Left ventricle myocardium inferior (tissue), 1 donor: ENCODE measurements around the gene MGMT. TPM values are rescaled to one million over a fixed set of nuclear protein-coding genes. Genes with fewer than 3 reads are reported as not detected.

Experiments used
- DNase-seq: peaks from one replicate; pipeline ENCODE4 v3.0.0-alpha.2; 2020
- H3K27ac ChIP-seq: fragments of 200-600 bp; replicated peaks from 2 replicates; pipeline ENCODE4 v1.8.0; 2021
- H3K27me3 ChIP-seq: fragments of 200-600 bp; 2 replicates; pipeline ENCODE4 v1.8.0; 2021; ENCODE audit warnings: low read depth
- H3K36me3 ChIP-seq: fragments of 200-600 bp; 2 replicates; pipeline ENCODE4 v1.8.0; 2021
- H3K4me1 ChIP-seq: fragments of 200-600 bp; 2 replicates; pipeline ENCODE4 v1.8.0; 2021
- H3K4me3 ChIP-seq: fragments of 200-600 bp; 2 replicates; pipeline ENCODE4 v1.8.0; 2021; ENCODE audit warnings: mild to moderate bottlenecking, moderate library complexity
- H3K9me3 ChIP-seq: fragments of 200-600 bp; replicated peaks from 2 replicates; pipeline ENCODE4 v1.8.0; 2021
- intact Hi-C: fragments of 100-400 bp; cut with micrococcal nuclease; formaldehyde crosslinking; loops from one replicate; pipeline ENCODE4 v1.11.0; 2022
- total RNA-seq: library from RNA; stranded (reverse); fragmentation: NEBNext Ultra II Directional; extraction: Animal tissue kit (Norgen Biotek cat#: 25700); gene quantifications from one replicate; pipeline ENCODE4 v1.2.1, GENCODE V29; 2021
- TF ChIP-seq, protein P1 (sequence below): fragments of 200-600 bp; IDR thresholded peaks from 2 replicates; pipeline ENCODE4 v1.8.0; 2021; ENCODE audit warnings: antibody characterized with exemption, mild to moderate bottlenecking, borderline replicate concordance
- donor health status: DM: no; HTN: yes; CAD: no; lungs with severe emphysema.

MGMT gene
- total RNA-seq, 1 donor from 2014 or later: 15.4 TPM

DNA sequence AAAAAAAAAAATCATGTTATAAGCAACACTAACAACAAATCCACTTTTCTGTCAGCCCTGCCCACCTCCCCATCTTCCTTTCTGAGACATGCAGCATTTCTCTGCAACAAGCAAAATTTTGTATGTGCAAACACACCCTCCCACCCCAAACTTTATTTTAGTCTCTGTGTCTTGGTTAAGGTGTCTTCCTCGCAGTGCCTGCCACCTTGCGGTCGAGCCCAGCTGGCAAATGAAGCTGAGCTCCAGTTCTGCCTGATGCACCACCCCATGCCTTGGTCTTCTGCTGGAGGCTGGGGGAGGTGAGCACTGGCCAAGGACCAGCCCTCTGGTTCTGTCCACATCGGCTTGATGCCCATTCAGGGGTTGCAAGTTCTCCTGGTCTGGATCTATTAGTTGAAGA, 206.3 kb downstream of the MGMT start:
- no peaks in the 10 kb centered on the region for H3K36me3 ChIP-seq
- H3K27me3 ChIP-seq: no peaks in the 10 kb centered on the region
- H3K4me1 ChIP-seq: no peaks in the 10 kb centered on the region
- no peak for DNase-seq
- H3K4me3 ChIP-seq: no peak overlapping the region
- no peak overlapping the region for H3K27ac ChIP-seq
- intact Hi-C loops: no loop called here
- TF ChIP-seq, protein P1, sequence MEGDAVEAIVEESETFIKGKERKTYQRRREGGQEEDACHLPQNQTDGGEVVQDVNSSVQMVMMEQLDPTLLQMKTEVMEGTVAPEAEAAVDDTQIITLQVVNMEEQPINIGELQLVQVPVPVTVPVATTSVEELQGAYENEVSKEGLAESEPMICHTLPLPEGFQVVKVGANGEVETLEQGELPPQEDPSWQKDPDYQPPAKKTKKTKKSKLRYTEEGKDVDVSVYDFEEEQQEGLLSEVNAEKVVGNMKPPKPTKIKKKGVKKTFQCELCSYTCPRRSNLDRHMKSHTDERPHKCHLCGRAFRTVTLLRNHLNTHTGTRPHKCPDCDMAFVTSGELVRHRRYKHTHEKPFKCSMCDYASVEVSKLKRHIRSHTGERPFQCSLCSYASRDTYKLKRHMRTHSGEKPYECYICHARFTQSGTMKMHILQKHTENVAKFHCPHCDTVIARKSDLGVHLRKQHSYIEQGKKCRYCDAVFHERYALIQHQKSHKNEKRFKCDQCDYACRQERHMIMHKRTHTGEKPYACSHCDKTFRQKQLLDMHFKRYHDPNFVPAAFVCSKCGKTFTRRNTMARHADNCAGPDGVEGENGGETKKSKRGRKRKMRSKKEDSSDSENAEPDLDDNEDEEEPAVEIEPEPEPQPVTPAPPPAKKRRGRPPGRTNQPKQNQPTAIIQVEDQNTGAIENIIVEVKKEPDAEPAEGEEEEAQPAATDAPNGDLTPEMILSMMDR: no peak
- peaks cover 17% of the 10 kb centered on the region for H3K9me3 ChIP-seq

DNA sequence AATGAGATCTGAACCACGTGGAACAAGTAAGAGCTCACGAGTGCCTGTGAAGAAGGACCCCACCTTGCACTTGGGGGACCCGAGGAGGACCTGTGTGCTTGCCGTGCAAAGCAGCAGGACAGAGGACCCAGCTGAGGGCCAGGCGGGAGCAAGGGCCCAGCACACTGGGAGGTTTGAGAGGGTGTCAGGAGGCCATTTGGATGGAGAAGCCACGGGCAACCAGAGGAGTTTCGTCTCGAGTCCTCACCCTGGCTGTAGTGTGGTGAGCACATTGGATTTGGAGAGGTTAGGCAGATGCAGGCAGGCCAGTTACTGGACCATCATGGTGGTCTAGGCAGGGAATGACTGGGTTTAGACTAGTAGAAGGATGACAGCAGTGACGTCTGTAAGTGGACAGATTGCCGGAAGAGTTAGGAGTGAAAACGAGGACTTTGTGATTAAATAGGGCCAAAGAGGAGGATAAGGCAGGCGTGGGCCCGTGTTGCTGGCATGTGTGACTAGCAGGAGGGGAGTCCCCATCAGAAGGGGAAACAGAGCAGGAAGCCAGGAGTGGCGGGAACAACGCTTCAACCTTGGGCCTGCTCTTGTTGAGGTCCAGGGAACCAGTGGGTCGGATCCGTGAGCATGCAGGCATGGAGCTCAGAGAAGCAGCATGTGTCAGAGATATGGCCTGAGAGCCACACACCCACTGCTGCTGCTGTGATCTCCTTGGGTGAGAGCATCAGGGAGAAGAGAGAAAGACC, 208.2 kb downstream of the MGMT start:
- no peak for DNase-seq
- Histone ChIP-seq H3K27ac (no peak overlapping the region), H3K36me3 (no peaks in the 10 kb centered on the region), H3K4me3 (no peak overlapping the region), H3K27me3 (no peaks in the 10 kb centered on the region), H3K9me3 (peaks cover 9% of the 10 kb centered on the region), H3K4me1 (no peaks in the 10 kb centered on the region)
- TF ChIP-seq, protein P1: no peak
- intact Hi-C loops: no loop called here

DNA sequence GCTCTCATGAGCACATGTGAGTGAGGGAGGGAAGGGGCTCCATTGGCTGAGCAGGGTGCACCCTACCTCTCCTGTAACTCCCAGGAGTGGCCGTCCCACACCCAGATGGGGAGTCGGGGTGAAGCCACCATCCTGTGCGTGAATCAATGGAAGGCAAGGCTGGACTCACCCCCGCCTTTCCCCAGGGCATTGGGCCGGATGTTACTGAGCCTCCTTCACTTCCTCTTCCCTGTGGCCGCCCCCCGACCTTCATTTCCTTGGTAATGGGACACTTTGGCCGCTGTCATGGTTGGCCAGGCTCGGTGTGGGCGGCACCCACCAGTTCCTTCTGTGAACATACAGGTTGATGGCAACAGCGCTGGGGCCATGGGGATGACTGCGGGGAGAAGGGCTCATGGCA, 209.0 kb downstream of the MGMT start:
- intact Hi-C loops: no loop called here
- TF ChIP-seq, protein P1: no peak
- DNase-seq: no peak
- H3K27ac ChIP-seq: no peak overlapping the region
- H3K9me3 ChIP-seq: peaks cover under 1% of the 10 kb centered on the region
- no peaks in the 10 kb centered on the region for H3K36me3 ChIP-seq
- H3K4me1 ChIP-seq: no peaks in the 10 kb centered on the region
- H3K4me3 ChIP-seq: no peak overlapping the region
- H3K27me3 ChIP-seq: no peaks in the 10 kb centered on the region

DNA sequence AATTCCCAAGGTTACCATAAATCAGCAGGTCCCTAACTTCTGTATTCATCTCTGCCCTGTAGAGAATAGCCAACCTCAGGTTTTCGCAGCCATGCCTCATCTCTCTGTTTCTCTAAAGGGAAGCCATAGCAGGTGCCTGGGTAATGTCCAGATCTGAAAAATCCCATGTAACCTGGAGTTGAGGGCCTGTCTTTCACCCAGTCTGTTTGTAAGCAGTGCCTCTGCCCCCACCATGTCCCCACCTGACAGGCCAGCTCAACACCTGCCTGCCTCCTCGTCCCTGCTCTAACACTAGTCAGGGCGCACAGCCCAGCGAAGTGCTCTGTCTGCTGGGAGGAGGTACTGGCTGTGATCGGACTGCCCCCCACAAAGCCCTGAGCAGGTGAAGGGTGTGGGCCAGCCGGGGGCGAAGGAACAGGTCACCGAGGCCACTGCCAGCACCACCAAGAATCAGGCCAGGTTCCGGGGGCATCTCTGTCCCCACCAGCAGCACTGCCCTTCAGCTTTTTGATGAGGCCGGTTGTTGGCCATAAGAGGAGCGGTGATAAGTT, 210.4 kb downstream of the MGMT start:
- TF ChIP-seq, protein P1: no peak
- Histone ChIP-seq H3K9me3 (no peaks in the 10 kb centered on the region), H3K36me3 (no peaks in the 10 kb centered on the region), H3K27me3 (no peaks in the 10 kb centered on the region), H3K4me3 (no peak overlapping the region), H3K4me1 (no peaks in the 10 kb centered on the region), H3K27ac (no peak overlapping the region)
- intact Hi-C loops: no loop called here
- DNase-seq: no peak

DNA sequence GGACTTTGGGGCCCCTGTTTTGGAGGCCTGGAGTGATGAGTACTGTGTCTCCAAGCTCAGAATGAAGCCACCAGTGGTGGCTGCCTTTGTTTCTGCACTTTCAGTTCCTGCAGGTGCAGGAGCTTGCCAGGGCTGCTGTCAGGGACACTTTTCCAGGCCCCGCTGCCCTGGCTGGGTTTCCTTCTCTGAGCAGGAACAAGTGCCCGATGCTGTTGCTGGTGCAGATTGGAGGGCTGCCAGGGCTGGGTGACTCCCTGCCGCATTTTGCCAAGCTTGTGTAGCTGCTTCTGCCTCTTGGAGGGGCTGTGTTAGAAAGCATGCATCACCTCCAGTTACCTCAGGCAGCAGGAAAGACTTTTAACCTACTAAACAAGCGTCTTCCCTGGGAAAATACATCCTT, 211.1 kb downstream of the MGMT start:
- Histone ChIP-seq H3K4me1 (no peaks in the 10 kb centered on the region), H3K27ac (no peak overlapping the region), H3K4me3 (no peak overlapping the region), H3K9me3 (no peaks in the 10 kb centered on the region), H3K36me3 (no peaks in the 10 kb centered on the region), H3K27me3 (no peaks in the 10 kb centered on the region)
- TF ChIP-seq, protein P1: no peak
- intact Hi-C loops: no loop called here
- no peak for DNase-seq
